NB4 (cell line): ENCODE data around the gene PDX1.

Experiments used
- DNase-seq: peaks from one replicate; pipeline ENCODE4 v3.0.0; 2010; ENCODE audit warnings: low read depth
- H3K4me3 ChIP-seq: one replicate; pipeline ENCODE4 v1.5.1; 2011; ENCODE audit warnings: mild to moderate bottlenecking, low read depth, low read length, moderate library complexity
- MYC ChIP-seq: IDR thresholded peaks from 2 replicates; pipeline ENCODE4 v1.6.1; 2011; ENCODE audit warnings: low read depth, low read length
- POLR2A ChIP-seq: IDR thresholded peaks from 2 replicates; pipeline ENCODE4 v1.6.1; 2011; ENCODE audit warnings: mild to moderate bottlenecking; ENCODE audit not compliant: insufficient read length; ENCODE audit errors: extremely low read depth
- TF ChIP-seq, protein P1 (sequence below): IDR thresholded peaks from 2 replicates; pipeline ENCODE4 v1.6.1; 2011; ENCODE audit warnings: low read depth, low read length
- TF ChIP-seq, protein P2 (sequence below): IDR thresholded peaks from one replicate; pipeline ENCODE4 v1.5.1; 2012; ENCODE audit warnings: low read depth, low read length

PDX1 gene

DNA sequence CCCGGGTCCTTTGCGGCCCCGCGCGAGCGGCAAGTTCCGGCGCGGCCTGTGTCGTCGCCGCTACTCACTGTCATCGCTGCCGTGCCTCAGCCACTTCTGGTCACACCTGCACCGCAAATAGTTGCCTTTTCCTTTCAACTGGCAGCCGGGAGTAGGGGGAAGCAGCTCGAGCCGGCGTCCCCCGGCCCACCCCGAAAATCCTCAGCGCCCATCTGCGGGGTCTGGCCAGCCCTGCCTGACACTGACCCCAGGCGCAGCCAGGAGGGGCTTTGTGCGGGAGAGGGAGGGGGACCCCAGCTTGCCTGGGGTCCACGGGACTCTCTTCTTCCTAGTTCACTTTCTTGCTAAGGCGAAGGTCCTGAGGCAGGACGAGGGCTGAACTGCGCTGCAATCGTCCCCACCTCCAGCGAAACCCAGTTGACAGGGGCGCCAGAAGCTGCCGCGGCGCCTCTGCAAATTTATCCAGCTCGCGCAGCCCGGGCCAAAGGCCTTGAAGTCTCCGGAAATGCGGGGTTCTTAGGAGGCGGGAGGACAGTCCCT lies 1.7 kb downstream of the PDX1 start:
- DNase-seq, result peak; percentile 49
- H3K4me3 ChIP-seq, result peak overlapping the region; percentile 52
- TF ChIP-seq MYC (no peak), POLR2A (no peak)
- TF ChIP-seq, protein P1, sequence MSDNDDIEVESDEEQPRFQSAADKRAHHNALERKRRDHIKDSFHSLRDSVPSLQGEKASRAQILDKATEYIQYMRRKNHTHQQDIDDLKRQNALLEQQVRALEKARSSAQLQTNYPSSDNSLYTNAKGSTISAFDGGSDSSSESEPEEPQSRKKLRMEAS, result no peak
- TF ChIP-seq, protein P2, sequence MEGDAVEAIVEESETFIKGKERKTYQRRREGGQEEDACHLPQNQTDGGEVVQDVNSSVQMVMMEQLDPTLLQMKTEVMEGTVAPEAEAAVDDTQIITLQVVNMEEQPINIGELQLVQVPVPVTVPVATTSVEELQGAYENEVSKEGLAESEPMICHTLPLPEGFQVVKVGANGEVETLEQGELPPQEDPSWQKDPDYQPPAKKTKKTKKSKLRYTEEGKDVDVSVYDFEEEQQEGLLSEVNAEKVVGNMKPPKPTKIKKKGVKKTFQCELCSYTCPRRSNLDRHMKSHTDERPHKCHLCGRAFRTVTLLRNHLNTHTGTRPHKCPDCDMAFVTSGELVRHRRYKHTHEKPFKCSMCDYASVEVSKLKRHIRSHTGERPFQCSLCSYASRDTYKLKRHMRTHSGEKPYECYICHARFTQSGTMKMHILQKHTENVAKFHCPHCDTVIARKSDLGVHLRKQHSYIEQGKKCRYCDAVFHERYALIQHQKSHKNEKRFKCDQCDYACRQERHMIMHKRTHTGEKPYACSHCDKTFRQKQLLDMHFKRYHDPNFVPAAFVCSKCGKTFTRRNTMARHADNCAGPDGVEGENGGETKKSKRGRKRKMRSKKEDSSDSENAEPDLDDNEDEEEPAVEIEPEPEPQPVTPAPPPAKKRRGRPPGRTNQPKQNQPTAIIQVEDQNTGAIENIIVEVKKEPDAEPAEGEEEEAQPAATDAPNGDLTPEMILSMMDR, result no peak

DNA sequence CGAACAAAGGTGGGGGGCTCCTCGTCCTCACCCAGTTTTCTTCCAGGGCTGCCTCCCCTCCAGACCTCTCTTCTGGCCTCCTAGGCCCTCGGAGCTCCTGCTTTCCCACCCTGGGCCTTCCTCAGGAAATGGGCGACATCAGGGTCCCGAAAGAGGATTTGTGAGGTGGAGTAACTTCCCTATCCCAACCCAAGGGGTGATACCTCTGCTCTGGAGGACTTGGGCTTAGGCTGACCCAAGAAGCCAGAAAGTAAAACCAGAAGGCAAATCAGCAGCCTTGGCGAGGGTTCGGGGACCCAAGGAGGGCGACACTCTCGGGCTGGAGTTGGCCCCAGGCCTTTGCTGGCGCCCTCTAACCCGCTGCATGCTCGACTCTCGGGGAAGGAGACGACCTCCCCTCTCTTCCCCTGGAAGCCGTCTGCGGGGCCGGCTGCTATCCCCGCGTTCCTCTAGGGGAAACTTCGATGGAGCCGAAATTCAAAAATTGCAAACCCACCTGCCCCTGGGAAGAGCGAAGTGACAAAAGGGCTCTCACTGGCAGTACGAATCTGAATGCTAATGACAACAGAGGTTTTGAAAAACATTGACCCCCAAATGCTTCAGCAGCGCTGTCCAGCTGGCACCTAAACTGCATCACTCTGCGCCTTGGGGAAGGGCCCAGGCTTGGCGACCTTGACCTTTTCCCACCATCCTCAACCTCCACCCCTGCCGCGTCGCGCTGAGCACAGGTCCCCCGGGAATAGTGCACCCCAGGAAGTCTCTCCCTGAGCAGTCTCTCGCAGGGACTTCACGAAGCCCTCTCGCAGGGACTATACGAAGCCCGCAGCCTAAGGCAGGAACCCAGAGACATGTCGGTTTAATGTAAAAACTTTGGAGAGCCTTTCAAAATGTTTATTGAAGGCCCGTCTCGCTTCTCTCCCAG lies 2.4 kb downstream of the PDX1 start:
- DNase-seq, result peak; percentile 16

DNA sequence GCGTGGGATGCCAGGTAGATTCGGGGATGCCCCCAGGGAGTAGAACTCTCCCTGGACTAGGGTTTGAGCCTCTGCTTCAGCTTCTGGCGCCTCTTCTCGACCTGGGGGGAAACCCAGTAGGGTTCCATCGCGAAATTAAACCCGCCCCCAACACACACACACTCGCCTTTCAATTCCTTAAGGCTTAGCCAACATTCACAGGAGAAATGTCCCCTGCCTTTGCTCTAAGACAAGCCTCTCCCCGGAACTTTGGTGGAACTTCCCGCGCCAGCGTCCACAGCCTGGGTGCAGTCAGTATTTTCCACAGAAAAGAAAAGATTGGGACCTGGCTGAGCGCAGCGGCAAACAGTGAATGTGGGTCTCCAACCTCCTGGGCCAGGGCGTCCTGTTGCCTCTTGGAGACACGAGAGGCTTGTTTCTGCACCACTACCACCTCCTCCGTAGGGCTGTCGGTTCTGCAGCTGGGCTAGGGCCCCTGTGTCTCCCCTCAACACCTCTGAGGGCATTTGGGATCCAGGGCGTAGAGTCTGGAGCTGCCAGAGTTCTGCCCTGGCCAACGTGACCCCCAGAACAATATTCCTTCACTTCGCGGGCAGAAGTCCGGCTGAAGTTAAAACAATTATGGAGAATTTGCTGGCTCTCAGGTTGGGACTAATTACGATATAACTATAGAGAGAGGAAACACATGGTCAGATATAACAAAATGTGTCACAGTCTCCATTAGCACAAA lies 3.2 kb downstream of the PDX1 start:
- TF ChIP-seq, protein P1, result no peak
- TF ChIP-seq POLR2A, result no peak
- no peak for TF ChIP-seq MYC
- TF ChIP-seq, protein P2, result no peak
- no peak for DNase-seq
- H3K4me3 ChIP-seq, result no peak overlapping the region

More for the DNA sequence above, 2.4 kb downstream of the PDX1 start:
- TF ChIP-seq, protein P1, result no peak
- no peak for TF ChIP-seq MYC
- TF ChIP-seq, protein P2, result no peak
- no peak for TF ChIP-seq POLR2A
- H3K4me3 ChIP-seq, result no peak overlapping the region

DNA sequence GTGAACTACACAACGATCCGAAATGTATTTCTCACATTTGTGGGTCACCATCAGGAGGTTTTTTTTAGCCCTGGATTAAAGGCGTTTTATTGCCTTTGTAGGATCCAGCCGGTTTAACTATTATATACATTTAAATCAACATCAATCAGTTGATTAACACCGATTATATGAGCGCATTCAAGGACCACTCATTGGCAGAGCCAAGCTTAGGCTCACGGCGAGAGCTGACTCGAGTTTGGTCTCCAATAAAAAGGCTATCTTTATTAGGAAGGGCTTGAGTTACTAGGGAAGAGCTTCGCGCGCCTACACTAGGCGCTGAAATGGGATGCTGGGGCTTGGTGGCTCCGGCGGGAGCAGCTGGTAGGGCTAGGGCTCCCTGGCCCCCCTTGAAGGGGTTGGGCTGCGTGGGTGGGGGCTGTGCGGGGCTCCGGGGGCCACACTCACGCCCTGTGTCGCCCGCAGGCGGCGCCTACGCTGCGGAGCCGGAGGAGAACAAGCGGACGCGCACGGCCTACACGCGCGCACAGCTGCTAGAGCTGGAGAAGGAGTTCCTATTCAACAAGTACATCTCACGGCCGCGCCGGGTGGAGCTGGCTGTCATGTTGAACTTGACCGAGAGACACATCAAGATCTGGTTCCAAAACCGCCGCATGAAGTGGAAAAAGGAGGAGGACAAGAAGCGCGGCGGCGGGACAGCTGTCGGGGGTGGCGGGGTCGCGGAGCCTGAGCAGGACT lies 4.2 kb downstream of the PDX1 start:
- H3K4me3 ChIP-seq, result no peak overlapping the region
- no peak for TF ChIP-seq MYC
- TF ChIP-seq, protein P2, result no peak
- no peak for TF ChIP-seq POLR2A
- TF ChIP-seq, protein P1, result no peak

DNA sequence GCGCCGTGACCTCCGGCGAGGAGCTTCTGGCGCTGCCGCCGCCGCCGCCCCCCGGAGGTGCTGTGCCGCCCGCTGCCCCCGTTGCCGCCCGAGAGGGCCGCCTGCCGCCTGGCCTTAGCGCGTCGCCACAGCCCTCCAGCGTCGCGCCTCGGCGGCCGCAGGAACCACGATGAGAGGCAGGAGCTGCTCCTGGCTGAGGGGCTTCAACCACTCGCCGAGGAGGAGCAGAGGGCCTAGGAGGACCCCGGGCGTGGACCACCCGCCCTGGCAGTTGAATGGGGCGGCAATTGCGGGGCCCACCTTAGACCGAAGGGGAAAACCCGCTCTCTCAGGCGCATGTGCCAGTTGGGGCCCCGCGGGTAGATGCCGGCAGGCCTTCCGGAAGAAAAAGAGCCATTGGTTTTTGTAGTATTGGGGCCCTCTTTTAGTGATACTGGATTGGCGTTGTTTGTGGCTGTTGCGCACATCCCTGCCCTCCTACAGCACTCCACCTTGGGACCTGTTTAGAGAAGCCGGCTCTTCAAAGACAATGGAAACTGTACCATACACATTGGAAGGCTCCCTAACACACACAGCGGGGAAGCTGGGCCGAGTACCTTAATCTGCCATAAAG lies 4.8 kb downstream of the PDX1 start:
- no peak overlapping the region for H3K4me3 ChIP-seq
- TF ChIP-seq, protein P2, result no peak
- TF ChIP-seq MYC (no peak), POLR2A (no peak)
- TF ChIP-seq, protein P1, result no peak
- no peak for DNase-seq

More for the DNA sequence above, 4.2 kb downstream of the PDX1 start:
- DNase-seq, result no peak
